ENCODE measurements around the gene DAGLA. TPM values are rescaled to one million over a fixed set of nuclear protein-coding genes. Genes with fewer than 3 reads are reported as not detected.

The DAGLA gene
- total RNA-seq, 1 experiment from 2014 or later = 10.1 TPM

DNA sequence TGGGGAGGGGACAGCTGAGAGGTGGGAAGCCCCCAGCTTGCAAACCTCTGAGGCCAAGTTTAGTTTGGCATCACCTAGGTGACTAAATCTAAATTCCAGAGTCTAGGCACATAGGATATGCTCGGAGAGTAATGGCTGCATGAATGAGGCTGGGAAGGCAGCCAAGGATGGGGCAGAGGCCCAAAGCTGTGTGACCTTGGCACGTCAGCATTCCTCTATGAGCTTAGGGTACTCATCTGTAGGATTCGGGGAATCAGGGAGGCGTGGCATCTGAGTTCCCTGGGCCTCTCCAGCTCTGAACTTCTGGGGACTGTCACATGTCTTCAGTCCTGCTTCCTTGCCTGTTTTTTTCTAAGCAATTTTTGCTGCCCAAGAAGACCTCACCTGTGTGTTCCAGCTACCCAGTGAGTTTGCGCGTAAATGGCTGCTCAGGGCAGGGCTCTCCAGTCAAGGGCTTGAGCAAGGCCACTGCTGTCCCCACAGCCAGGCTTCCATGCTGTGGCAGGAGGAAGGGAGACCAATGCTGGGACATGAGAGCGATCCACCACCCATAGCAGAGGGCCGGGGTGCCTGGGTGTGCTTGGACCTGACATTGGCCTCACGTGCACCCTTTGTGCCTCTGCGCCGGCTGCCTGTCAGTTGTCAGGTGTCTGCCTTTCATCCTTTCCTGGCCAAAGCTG, 13.9 kb downstream of the DAGLA start:
- no peak overlapping the region for H3K4me3 ChIP-seq
- H3K4me2 ChIP-seq = peak overlapping the region; percentile 85
- H3K79me2 ChIP-seq (ENCODE audit: low read depth) = peaks cover 16% of the 10 kb centered on the region
- TF ChIP-seq, protein P1, sequence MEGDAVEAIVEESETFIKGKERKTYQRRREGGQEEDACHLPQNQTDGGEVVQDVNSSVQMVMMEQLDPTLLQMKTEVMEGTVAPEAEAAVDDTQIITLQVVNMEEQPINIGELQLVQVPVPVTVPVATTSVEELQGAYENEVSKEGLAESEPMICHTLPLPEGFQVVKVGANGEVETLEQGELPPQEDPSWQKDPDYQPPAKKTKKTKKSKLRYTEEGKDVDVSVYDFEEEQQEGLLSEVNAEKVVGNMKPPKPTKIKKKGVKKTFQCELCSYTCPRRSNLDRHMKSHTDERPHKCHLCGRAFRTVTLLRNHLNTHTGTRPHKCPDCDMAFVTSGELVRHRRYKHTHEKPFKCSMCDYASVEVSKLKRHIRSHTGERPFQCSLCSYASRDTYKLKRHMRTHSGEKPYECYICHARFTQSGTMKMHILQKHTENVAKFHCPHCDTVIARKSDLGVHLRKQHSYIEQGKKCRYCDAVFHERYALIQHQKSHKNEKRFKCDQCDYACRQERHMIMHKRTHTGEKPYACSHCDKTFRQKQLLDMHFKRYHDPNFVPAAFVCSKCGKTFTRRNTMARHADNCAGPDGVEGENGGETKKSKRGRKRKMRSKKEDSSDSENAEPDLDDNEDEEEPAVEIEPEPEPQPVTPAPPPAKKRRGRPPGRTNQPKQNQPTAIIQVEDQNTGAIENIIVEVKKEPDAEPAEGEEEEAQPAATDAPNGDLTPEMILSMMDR (conservative IDR thresholded peaks at IDR 0.05) = no peak
- TF ChIP-seq EZH2 (IDR thresholded peaks at IDR 0.05; ENCODE audit: low read depth) = no peak
- H2AFZ ChIP-seq = no peak overlapping the region
- peak in 1 of 2 experiments; percentile 44 for DNase-seq
- ChIA-PET POLR2A (ENCODE audit: unreplicated experiment) (no interaction called here), CTCF (no interaction called here)
- no peaks in the 10 kb centered on the region for H3K36me3 ChIP-seq (ENCODE audit: low read depth)
- intact Hi-C loops (cut with micrococcal nuclease; ENCODE audit: unreplicated experiment) = loop anchor here (10.0 kb wide), 1 partner anchor 351 kb away; no protein-coding TSS in a partner anchor
- H3K4me1 ChIP-seq (replicated peaks; ENCODE audit: insufficient read depth) = peaks cover 55% of the 10 kb centered on the region
- H3K9me2 ChIP-seq (ENCODE audit: insufficient read depth) = no peaks in the 10 kb centered on the region
- H3K27ac ChIP-seq = peak overlapping the region; percentile 96
- no peaks in the 10 kb centered on the region for H3K27me3 ChIP-seq (ENCODE audit: insufficient read depth, low read depth)
- no peaks in the 10 kb centered on the region for H4K20me1 ChIP-seq (ENCODE audit: insufficient read depth)
- H3K9me3 ChIP-seq (ENCODE audit: insufficient read depth, low read depth) = no peaks in the 10 kb centered on the region
- peaks cover 38% of the 10 kb centered on the region for H3F3A ChIP-seq (ENCODE audit: insufficient read depth, low read depth)
- no TSS peak for BruUV-seq (replicated peaks)

DNA sequence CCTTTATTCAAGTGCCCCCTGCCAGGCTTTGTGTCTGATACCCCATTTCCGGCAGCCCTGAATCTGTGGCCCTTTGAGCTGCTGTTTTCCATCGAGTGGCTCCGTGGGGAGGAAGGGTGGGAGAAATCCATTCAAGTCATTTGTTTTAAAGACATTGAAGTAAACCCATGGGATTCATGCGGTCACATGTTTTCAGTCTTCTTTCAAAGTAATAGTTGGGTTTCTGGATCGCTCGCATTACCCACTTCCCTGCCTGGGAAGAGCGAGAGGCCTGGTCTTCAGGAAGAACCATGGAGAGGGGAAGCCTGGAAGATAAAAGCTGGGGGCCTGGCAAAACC, 14.4 kb downstream of the DAGLA start:
- BruUV-seq (replicated peaks) = no TSS peak
- H3K4me2 ChIP-seq = peak overlapping the region; percentile 85
- H2AFZ ChIP-seq = no peak overlapping the region
- TF ChIP-seq, protein P1 (conservative IDR thresholded peaks at IDR 0.05) = no peak
- TF ChIP-seq EZH2 (IDR thresholded peaks at IDR 0.05; ENCODE audit: low read depth) = no peak
- no peaks in the 10 kb centered on the region for H3K27me3 ChIP-seq (ENCODE audit: insufficient read depth, low read depth)
- H3F3A ChIP-seq (ENCODE audit: insufficient read depth, low read depth) = peaks cover 43% of the 10 kb centered on the region
- ChIA-PET CTCF (interaction anchor here (0.6 to 1.3 kb wide), 8 partner anchors 11 to 397 kb away, joined by 3 to 7 read pairs (median 4); no protein-coding TSS in a partner anchor), POLR2A (ENCODE audit: unreplicated experiment) (interaction anchor here (0.6 to 0.7 kb wide), 3 partner anchors 9 to 38 kb away, joined by 3 to 6 read pairs (median 4); no protein-coding TSS in a partner anchor)
- H3K27ac ChIP-seq = peak overlapping the region; percentile 96
- no peaks in the 10 kb centered on the region for H3K9me2 ChIP-seq (ENCODE audit: insufficient read depth)
- H3K4me3 ChIP-seq = no peak overlapping the region
- H3K79me2 ChIP-seq (ENCODE audit: low read depth) = peaks cover 16% of the 10 kb centered on the region
- H3K4me1 ChIP-seq (replicated peaks; ENCODE audit: insufficient read depth) = peaks cover 60% of the 10 kb centered on the region
- no peaks in the 10 kb centered on the region for H4K20me1 ChIP-seq (ENCODE audit: insufficient read depth)
- no peaks in the 10 kb centered on the region for H3K36me3 ChIP-seq (ENCODE audit: low read depth)
- intact Hi-C loops (cut with micrococcal nuclease; ENCODE audit: unreplicated experiment) = loop anchor here (10.0 kb wide), 1 partner anchor 350 kb away; no protein-coding TSS in a partner anchor
- DNase-seq = no peak
- H3K9me3 ChIP-seq (ENCODE audit: insufficient read depth, low read depth) = no peaks in the 10 kb centered on the region

DNA sequence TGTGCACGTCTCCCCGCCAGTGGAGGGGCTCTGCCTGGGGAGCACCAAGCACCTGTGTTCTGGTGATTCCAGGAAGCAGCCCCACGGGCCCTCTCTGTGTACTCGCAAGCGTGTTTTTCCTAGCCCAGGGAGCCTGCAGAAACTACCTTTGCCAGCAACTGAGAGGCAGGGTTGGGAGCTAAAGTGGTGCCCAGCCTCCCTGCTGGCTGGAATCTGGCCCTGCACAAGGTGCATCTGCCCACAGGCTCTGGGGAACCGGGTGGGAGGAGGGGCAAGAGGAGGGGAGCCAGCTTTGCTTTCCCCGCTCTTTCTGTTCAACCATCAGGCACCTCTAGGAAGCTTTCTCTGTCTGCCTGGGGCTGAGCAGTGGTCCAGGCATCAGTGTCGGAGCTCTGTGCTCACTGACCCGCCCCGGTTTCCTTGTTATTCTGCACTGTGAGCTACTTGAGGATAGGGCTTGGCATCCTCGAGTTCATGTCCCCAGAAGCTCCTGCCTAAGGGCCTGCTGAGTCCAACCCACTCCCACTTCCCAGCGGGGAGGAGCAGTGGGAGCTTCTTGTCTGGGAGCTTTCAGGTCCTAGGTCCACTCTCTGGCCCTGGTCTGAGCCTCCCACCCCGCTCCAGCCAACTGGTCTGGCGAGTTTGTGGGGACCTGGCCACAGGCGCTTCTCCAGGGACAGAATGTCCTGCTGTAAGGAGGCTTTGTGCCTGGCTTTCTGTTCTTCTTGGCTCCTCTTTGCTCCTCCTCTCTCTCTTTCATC, 14.9 kb downstream of the DAGLA start:
- TSS peak; percentile 43 for BruUV-seq (replicated peaks)
- H3K4me1 ChIP-seq (replicated peaks; ENCODE audit: insufficient read depth) = peaks cover 66% of the 10 kb centered on the region
- peak overlapping the region; percentile 96 for H3K27ac ChIP-seq
- H3K9me3 ChIP-seq (ENCODE audit: insufficient read depth, low read depth) = no peaks in the 10 kb centered on the region
- peak; percentile 64 to 81 for DNase-seq
- H3K4me2 ChIP-seq = peak overlapping the region; percentile 85
- no peaks in the 10 kb centered on the region for H3K36me3 ChIP-seq (ENCODE audit: low read depth)
- ChIA-PET POLR2A (ENCODE audit: unreplicated experiment) (interaction anchor here (0.5 to 0.7 kb wide), 5 partner anchors 10 to 1021 kb away, joined by 3 to 18 read pairs (median 4); no protein-coding TSS in a partner anchor), CTCF (interaction anchor here (0.6 to 1.3 kb wide), 8 partner anchors 11 to 397 kb away, joined by 3 to 7 read pairs (median 4); no protein-coding TSS in a partner anchor)
- intact Hi-C loops (cut with micrococcal nuclease; ENCODE audit: unreplicated experiment) = loop anchor here (5.0 to 10.0 kb wide), 2 partner anchors 277 to 350 kb away; no protein-coding TSS in a partner anchor
- H4K20me1 ChIP-seq (ENCODE audit: insufficient read depth) = no peaks in the 10 kb centered on the region
- no peak overlapping the region for H2AFZ ChIP-seq
- no peaks in the 10 kb centered on the region for H3K9me2 ChIP-seq (ENCODE audit: insufficient read depth)
- no peak for TF ChIP-seq EZH2 (IDR thresholded peaks at IDR 0.05; ENCODE audit: low read depth)
- TF ChIP-seq, protein P1 (conservative IDR thresholded peaks at IDR 0.05) = peak; percentile 60
- peak overlapping the region; percentile 34; the same call in 1 of the 2 replicates for H3K4me3 ChIP-seq
- H3K27me3 ChIP-seq (ENCODE audit: insufficient read depth, low read depth) = no peaks in the 10 kb centered on the region
- H3F3A ChIP-seq (ENCODE audit: insufficient read depth, low read depth) = peaks cover 48% of the 10 kb centered on the region
- peaks cover 16% of the 10 kb centered on the region for H3K79me2 ChIP-seq (ENCODE audit: low read depth)

Data from PC-9 (cell line).